Right atrium auricular region (tissue), 2 donors: ENCODE results near the gene CATSPER3. TPM values are rescaled to one million over a fixed set of nuclear protein-coding genes. Genes with fewer than 3 reads are reported as not detected.

Experiments
- DNase-seq: peaks from one replicate; pipeline ENCODE4 v3.0.0-alpha.2; 2019; ENCODE audit warnings: low spot score
- H3K27ac ChIP-seq, 2 donors: fragments of 200-600 bp; sonication (generic); 1 replicate in 1 of 2; 2 replicates in 1 of 2; pipeline ENCODE4 v1.5.1; 2016 to 2019
- H3K27me3 ChIP-seq, 2 donors: fragments of 200-600 bp; sonication (generic); one replicate each; pipeline versions ENCODE4 v1.5.1 to v1.6.0; 2017 to 2019
- H3K36me3 ChIP-seq: fragments of 200-600 bp; sonication (generic); one replicate; pipeline ENCODE4 v1.5.1; 2016
- H3K4me1 ChIP-seq, 2 donors: fragments of 200-600 bp; sonication (generic); one replicate each; pipeline versions ENCODE4 v1.5.1 to v1.6.0; 2017 to 2019
- H3K4me3 ChIP-seq, 2 donors: fragments of 200-600 bp; sonication (generic); 1 replicate in 1 of 2; 2 replicates in 1 of 2; pipeline ENCODE4 v1.5.1; 2017 to 2019; ENCODE audit warnings: mild to moderate bottlenecking in 1 of 2, moderate library complexity in 1 of 2
- H3K9me3 ChIP-seq, 2 donors: fragments of 200-600 bp; sonication (generic); one replicate each; pipeline ENCODE4 v1.5.1; 2019
- total RNA-seq, 2 donors: library from RNA; depleted of rRNA; stranded (reverse); fragments of >200 nt; gene quantifications; one replicate each; pipeline ENCODE4 v1.1.0, GENCODE V29; 2016
- TF ChIP-seq, protein P1 (sequence below), 2 donors: fragments of 200-600 bp; sonication (generic); IDR thresholded peaks; one replicate each; pipeline ENCODE4 v1.5.1; 2019; ENCODE audit warnings: antibody characterized with exemption in 2 of 2

Gene CATSPER3
- total RNA-seq, 2 donors from 2014 or later = 0.39 to 0.44 TPM

DNA sequence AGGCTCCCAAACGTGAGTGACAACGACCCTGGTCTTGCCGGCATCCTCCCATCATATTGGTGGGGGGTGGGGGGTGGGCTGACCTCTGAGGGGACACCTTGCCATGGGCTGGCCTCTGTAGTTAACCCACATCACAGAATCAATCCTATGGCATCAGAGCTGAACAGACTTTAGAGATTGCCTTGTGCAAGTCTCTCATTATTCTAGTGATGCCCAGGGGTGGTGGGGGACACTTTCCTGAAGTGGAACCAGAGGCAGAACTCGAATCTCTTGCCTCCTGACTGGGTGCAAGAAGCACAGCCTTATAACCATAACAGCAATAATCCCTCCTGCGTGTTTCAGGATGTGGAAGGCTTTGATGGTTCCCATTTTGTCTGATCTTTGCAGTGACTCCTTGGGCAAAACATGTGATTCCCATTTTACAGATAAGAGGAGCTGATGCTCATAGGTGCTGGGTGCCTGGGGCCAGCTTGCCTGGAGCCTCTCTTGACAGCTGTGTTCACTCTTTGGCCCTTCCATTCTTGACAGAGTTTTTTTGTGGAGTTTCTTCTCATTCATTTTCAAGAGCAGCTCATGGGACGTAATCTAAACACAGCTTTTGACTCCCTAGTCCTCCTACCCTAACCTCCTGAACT, 84.9 kb downstream of the CATSPER3 start:
- Histone ChIP-seq H3K4me1 (peaks cover 0 to 5% of the 10 kb centered on the region in 2 donors), H3K36me3 (no peaks in the 10 kb centered on the region), H3K9me3 (no peaks in the 10 kb centered on the region), H3K4me3 (no peak overlapping the region), H3K27me3 (peaks cover 0 to 3% of the 10 kb centered on the region in 2 donors), H3K27ac (no peak overlapping the region)
- TF ChIP-seq, protein P1, sequence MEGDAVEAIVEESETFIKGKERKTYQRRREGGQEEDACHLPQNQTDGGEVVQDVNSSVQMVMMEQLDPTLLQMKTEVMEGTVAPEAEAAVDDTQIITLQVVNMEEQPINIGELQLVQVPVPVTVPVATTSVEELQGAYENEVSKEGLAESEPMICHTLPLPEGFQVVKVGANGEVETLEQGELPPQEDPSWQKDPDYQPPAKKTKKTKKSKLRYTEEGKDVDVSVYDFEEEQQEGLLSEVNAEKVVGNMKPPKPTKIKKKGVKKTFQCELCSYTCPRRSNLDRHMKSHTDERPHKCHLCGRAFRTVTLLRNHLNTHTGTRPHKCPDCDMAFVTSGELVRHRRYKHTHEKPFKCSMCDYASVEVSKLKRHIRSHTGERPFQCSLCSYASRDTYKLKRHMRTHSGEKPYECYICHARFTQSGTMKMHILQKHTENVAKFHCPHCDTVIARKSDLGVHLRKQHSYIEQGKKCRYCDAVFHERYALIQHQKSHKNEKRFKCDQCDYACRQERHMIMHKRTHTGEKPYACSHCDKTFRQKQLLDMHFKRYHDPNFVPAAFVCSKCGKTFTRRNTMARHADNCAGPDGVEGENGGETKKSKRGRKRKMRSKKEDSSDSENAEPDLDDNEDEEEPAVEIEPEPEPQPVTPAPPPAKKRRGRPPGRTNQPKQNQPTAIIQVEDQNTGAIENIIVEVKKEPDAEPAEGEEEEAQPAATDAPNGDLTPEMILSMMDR (IDR thresholded peaks at IDR 0.05) = no peak
- no peak for DNase-seq

DNA sequence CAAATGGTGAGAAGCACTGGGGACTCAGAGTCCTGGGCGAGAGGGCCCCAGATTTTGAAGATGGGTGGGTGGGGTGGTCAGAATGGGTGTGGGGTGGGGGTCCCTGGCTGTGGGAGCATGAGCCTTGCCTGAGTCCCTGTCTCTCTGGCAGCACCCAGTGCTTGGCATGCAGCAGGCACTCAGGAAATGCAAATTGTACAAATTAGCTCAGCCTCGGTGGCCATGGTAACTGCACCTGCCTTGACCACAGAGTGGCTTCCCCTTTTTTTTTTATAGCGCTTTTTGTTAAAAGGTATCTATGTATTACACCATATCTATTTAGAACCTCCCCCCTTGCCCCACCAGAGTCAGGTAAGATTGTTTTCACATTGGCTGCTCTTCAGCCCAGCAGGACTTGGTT, 85.6 kb downstream of the CATSPER3 start:
- peaks cover 0 to 3% of the 10 kb centered on the region in 2 donors for H3K27me3 ChIP-seq
- DNase-seq = no peak
- H3K4me3 ChIP-seq = no peak overlapping the region
- no peak overlapping the region for H3K27ac ChIP-seq
- TF ChIP-seq, protein P1 (IDR thresholded peaks at IDR 0.05) = no peak
- no peaks in the 10 kb centered on the region for H3K9me3 ChIP-seq
- peaks cover 0 to 5% of the 10 kb centered on the region in 2 donors for H3K4me1 ChIP-seq
- H3K36me3 ChIP-seq = no peaks in the 10 kb centered on the region

DNA sequence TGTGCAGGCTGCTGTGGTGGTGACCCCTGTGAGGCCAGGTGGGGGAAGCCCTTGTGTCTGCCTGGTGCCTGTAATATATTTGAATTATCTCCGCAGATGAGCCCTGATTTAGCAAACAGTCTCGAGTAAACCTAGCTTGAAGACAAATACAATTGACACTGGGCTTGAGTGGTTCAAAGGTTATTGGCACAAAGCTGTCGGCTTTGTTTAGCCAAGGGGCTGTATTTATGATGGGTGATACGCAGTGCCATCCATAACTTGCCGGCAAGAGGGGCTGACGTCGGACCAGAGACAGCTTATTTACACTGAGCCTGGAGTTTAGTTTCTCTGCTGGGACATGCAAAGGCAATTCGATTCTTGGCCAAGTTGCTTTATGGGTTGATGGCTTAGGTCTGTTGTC, 86.3 kb downstream of the CATSPER3 start:
- Histone ChIP-seq H3K4me3 (no peak overlapping the region), H3K27me3 (peaks cover 0 to 3% of the 10 kb centered on the region in 2 donors), H3K4me1 (peaks cover 0 to 5% of the 10 kb centered on the region in 2 donors), H3K36me3 (no peaks in the 10 kb centered on the region), H3K9me3 (no peaks in the 10 kb centered on the region), H3K27ac (no peak overlapping the region)
- no peak for DNase-seq
- TF ChIP-seq, protein P1 (IDR thresholded peaks at IDR 0.05) = no peak

DNA sequence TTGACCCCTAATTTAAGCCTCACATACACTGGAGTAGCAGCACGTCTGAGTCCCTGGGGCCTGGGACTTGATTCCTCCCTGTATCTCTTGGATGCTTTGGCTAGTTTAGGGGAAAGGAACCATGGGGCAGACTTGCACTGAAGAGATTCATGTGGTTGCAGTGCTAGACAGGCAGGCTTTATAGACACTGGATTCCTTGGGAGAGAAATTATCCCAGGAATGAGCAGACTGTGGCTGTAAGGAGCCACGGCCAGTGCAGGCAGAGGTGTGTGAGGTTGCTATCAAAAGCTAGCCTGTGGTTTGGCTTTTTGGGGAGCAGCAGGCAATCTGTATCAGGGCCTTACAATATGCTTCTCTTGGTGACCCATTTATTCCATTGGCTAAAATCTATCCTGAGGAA, 86.8 kb downstream of the CATSPER3 start:
- no peak overlapping the region for H3K27ac ChIP-seq
- TF ChIP-seq, protein P1 (IDR thresholded peaks at IDR 0.05) = no peak
- no peaks in the 10 kb centered on the region for H3K9me3 ChIP-seq
- H3K27me3 ChIP-seq = peaks cover 0 to 3% of the 10 kb centered on the region in 2 donors
- no peak overlapping the region for H3K4me3 ChIP-seq
- peaks cover 0 to 5% of the 10 kb centered on the region in 2 donors for H3K4me1 ChIP-seq
- DNase-seq = no peak
- H3K36me3 ChIP-seq = no peaks in the 10 kb centered on the region

DNA sequence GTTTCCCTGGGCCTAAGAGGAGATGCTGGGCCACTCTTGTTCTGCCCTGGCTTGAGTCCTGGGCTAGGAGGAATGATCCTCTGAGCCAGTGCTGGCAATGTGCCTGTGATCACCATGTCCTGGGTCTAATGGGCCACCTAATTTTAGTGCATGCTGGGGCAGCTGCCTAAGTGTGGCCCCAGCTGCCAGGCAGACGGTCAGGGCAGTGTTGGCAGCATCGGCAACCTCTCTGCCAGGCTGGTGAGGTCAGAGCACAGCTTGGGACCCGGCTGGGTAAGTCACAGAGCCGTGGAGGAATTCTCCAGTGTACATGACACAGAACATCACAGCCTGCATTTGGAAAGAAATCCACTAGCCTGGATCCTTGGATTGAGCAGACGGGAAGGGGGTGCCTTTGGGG, 87.7 kb downstream of the CATSPER3 start:
- H3K27ac ChIP-seq = no peak overlapping the region
- H3K9me3 ChIP-seq = no peaks in the 10 kb centered on the region
- peaks cover 0 to 1% of the 10 kb centered on the region in 2 donors for H3K27me3 ChIP-seq
- TF ChIP-seq, protein P1 (IDR thresholded peaks at IDR 0.05) = no peak
- no peaks in the 10 kb centered on the region for H3K36me3 ChIP-seq
- peaks cover 0 to 5% of the 10 kb centered on the region in 2 donors for H3K4me1 ChIP-seq
- no peak overlapping the region for H3K4me3 ChIP-seq
- DNase-seq = no peak
